Measurements from ENCODE around the gene CARMIL1.
"Not testable (repeated sequence)": the region's sequence is repeated elsewhere in the genome, so short reads cannot be mapped to it uniquely, and the experiment has no call there.

Gene CARMIL1

DNA sequence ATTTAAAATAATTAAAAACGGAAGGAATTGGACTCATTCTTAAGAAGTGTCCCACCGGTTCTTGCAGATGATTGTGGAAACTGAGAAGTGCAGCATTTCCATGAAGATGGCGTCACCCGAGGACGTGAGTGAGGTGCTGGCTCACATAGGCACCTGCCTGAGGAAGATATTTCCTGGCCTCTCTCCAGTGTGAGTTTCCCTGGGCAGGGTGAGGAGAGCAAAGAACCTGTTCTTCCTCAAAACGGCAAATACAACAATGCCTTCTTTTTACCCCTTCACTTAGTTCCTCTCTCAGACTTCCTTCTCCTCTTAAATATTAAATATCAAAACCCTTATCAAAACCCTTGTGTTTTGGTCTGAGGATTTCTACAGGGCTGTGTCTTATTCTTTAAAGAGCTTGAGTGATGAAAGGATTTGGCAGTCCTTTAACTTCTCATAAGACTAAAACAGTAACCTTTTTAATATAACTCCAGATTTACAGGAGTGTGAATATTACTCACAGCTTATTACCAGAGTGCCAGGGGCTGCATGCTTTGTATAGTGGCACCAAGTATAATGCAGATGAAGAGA, 156.3 kb downstream of the CARMIL1 start:
- H3K27me3 ChIP-seq (ENCODE audit: control insufficient read depth in 1 of 2, insufficient read depth in 2 of 2, low read length in 2 of 2): no peaks in the 10 kb centered on the region
- H3K9ac ChIP-seq (ENCODE audit: low read length): no peak overlapping the region

GRCh38 chr6:25436760-25437159, 157.6 kb downstream of the CARMIL1 start:
- H3K36me3 ChIP-seq (ENCODE audit: insufficient read depth, low read length): no peaks in the 10 kb centered on the region
- no peaks in the 10 kb centered on the region for H3K27me3 ChIP-seq (ENCODE audit: control insufficient read depth in 1 of 2, insufficient read depth in 2 of 2, low read length in 2 of 2)
- H3K27ac ChIP-seq (ENCODE audit: low read depth, low read length): no peak overlapping the region
- H3K4me1 ChIP-seq (ENCODE audit: insufficient read depth, low read length): no peaks in the 10 kb centered on the region
- no peak overlapping the region for H3K9ac ChIP-seq (ENCODE audit: low read length)
- H3K9me3 ChIP-seq (ENCODE audit: low read length): no peaks in the 10 kb centered on the region
- H3K4me3 ChIP-seq (ENCODE audit: low read depth in 1 of 2, low read length in 2 of 2): no peak overlapping the region

More for the DNA sequence above, 156.3 kb downstream of the CARMIL1 start:
- H3K9me3 ChIP-seq (ENCODE audit: low read length): no peaks in the 10 kb centered on the region
- H3K27ac ChIP-seq (ENCODE audit: low read depth, low read length): no peak overlapping the region
- H3K4me1 ChIP-seq (ENCODE audit: insufficient read depth, low read length): no peaks in the 10 kb centered on the region
- no peaks in the 10 kb centered on the region for H3K36me3 ChIP-seq (ENCODE audit: insufficient read depth, low read length)
- H3K4me3 ChIP-seq (ENCODE audit: low read depth in 1 of 2, low read length in 2 of 2): no peak overlapping the region

DNA sequence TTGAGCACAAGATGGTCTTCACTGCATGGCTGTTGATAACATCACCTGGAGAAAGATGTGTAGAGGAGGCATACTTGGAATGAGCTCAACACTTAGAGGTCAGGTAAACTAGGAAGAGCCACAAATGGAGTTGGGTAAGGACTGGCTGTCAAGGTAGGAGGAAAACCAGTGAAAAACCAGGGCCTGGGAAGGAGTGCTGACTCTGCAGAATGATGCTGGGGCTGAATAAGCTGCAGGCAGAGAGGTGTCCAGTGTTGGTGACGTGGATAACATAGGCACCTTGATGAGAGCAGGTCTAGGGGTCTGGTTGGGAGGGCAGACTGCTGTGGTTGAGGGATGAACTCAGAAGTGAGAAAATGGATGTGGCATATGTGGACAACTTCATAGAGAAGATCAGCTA, 160.2 kb downstream of the CARMIL1 start:
- Histone ChIP-seq H3K9me3 (ENCODE audit: low read length) (no peaks in the 10 kb centered on the region), H3K27ac (ENCODE audit: low read depth, low read length) (no peak overlapping the region), H3K27me3 (ENCODE audit: control insufficient read depth in 1 of 2, insufficient read depth in 2 of 2, low read length in 2 of 2) (no peaks in the 10 kb centered on the region), H3K36me3 (ENCODE audit: insufficient read depth, low read length) (no peaks in the 10 kb centered on the region), H3K4me1 (ENCODE audit: insufficient read depth, low read length) (no peaks in the 10 kb centered on the region), H3K4me3 (ENCODE audit: low read depth in 1 of 2, low read length in 2 of 2) (no peak overlapping the region), H3K9ac (ENCODE audit: low read length) (no peak overlapping the region)

DNA sequence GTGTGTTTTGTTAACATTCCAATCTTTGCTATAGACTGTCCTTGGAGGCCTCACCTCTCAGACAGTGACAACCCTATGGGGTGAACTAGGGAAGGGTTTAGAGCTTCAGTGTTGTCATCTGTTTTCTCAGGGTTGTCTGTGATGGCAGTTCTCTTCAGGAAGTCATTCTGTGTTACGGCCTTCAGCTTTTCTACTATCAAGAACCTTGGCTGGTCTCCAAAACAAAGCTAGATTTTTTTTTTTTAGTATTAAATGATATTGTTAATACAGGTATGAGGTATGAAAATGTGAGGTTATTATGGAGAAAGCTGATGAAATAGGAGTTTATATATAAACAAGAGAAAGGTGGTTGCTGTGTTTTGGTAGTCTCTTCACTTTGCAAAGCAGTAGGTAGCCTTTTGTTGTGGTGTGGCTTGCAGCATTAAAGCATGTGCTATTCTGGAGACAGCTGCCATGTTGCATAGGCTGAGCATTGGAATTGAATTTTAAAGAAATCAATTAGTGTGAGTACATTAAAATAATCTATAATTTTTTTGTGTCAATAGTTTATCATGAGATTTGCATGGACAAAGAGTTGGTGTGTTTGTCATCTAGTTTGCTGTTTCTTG, 162.6 kb downstream of the CARMIL1 start:
- Histone ChIP-seq H3K36me3 (ENCODE audit: insufficient read depth, low read length) (no peaks in the 10 kb centered on the region), H3K27me3 (ENCODE audit: control insufficient read depth in 1 of 2, insufficient read depth in 2 of 2, low read length in 2 of 2) (no peaks in the 10 kb centered on the region), H3K9me3 (ENCODE audit: low read length) (no peaks in the 10 kb centered on the region)

GRCh38 chr6:25442898-25443297, 163.7 kb downstream of the CARMIL1 start:
- H3K4me1 ChIP-seq (ENCODE audit: insufficient read depth, low read length): no peaks in the 10 kb centered on the region
- H3K9me3 ChIP-seq (ENCODE audit: low read length): no peaks in the 10 kb centered on the region
- no peaks in the 10 kb centered on the region for H3K27me3 ChIP-seq (ENCODE audit: control insufficient read depth in 1 of 2, insufficient read depth in 2 of 2, low read length in 2 of 2)
- no peaks in the 10 kb centered on the region for H3K36me3 ChIP-seq (ENCODE audit: insufficient read depth, low read length)
- no peak overlapping the region for H3K4me3 ChIP-seq (ENCODE audit: low read depth in 1 of 2, low read length in 2 of 2)
- no peak overlapping the region for H3K27ac ChIP-seq (ENCODE audit: low read depth, low read length)
- no peak overlapping the region for H3K9ac ChIP-seq (ENCODE audit: low read length)

More for the DNA sequence above, 162.6 kb downstream of the CARMIL1 start:
- Histone ChIP-seq H3K4me3 (ENCODE audit: low read depth in 1 of 2, low read length in 2 of 2) (no peak overlapping the region), H3K27ac (ENCODE audit: low read depth, low read length) (no peak overlapping the region), H3K4me1 (ENCODE audit: insufficient read depth, low read length) (no peaks in the 10 kb centered on the region), H3K9ac (ENCODE audit: low read length) (no peak overlapping the region)

DNA sequence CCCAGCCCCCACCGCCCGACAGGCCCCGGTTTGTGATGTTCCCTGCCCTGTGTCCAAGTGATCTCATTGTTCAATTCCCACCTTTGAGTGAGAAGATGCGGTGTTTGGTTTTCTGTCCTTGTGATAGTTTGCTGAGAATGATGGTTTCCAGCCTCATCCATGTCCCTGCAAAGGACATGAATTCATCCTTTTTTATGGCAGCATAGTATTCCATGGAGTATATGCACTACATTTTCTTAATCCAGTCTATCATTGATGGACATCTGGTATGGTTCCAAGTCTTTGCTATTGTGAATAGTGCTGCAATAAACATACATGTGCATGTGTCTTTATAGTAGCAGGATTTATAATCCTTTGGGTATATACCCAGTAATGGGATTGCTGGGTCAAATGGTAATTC, 165.3 kb downstream of the CARMIL1 start:
- H3K9ac ChIP-seq (ENCODE audit: low read length); H3K9me3 ChIP-seq (ENCODE audit: low read length); H3K36me3 ChIP-seq (ENCODE audit: insufficient read depth, low read length); H3K27me3 ChIP-seq (ENCODE audit: control insufficient read depth in 1 of 2, insufficient read depth in 2 of 2, low read length in 2 of 2); H3K4me3 ChIP-seq (ENCODE audit: low read depth in 1 of 2, low read length in 2 of 2); H3K4me1 ChIP-seq (ENCODE audit: insufficient read depth, low read length); H3K27ac ChIP-seq (ENCODE audit: low read depth, low read length): not testable (repeated sequence)

DNA sequence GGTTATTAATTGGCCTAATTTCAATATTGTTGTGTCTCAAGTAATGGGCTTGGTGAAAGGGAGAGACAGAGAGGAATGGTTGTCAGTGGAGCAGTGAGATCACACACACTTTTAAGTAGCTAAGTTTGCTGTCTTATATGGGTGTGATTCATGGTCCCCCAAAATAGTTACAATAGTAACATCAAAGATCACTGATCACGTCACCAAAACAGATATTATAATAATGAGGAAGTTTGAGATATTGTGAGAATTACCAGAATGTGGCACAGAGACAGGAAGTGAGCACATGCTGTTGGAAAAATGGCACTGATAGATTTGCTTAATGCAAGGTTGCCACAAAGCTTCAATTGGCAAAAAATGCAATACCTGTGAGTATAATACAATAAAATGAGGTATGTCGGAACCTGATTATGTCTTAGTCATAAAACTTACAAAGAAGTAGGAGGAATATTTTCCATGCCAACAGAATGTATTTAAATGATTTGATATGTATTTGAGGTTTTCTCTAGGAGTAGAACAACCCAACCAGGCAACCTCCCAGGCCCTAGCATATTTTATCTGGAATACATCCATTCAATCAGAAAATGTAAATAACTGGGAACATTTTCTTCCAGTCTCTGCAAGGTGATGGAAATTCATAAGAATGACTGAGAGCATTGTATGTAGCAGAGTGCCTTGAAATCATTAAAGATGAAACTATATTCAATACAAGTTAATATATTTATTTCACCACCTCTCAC, 167.8 kb downstream of the CARMIL1 start:
- H3K9me3 ChIP-seq (ENCODE audit: low read length): no peaks in the 10 kb centered on the region
- H3K9ac ChIP-seq (ENCODE audit: low read length): no peak overlapping the region
- H3K27me3 ChIP-seq (ENCODE audit: control insufficient read depth in 1 of 2, insufficient read depth in 2 of 2, low read length in 2 of 2): no peaks in the 10 kb centered on the region
- H3K4me3 ChIP-seq (ENCODE audit: low read depth in 1 of 2, low read length in 2 of 2): no peak overlapping the region
- H3K27ac ChIP-seq (ENCODE audit: low read depth, low read length): no peak overlapping the region
- no peaks in the 10 kb centered on the region for H3K4me1 ChIP-seq (ENCODE audit: insufficient read depth, low read length)
- H3K36me3 ChIP-seq (ENCODE audit: insufficient read depth, low read length): no peaks in the 10 kb centered on the region

DNA sequence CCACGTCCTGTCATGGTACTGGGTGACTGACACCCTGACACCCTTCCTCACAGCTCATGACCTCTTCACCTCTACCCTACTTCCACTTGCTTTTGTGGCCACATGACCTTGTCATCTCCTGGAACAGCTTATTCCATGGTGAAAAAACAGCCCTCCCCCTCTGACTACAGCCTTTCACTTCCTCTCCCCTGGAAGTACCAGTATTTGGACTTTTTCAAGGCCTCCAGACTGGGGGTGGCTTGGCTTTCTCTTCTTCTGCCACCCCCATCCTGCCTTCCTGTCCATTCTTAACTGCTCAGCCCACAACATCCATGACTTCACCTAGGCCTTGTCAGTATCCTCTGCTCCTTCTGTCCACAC, 168.4 kb downstream of the CARMIL1 start:
- Histone ChIP-seq H3K27ac (ENCODE audit: low read depth, low read length) (no peak overlapping the region), H3K27me3 (ENCODE audit: control insufficient read depth in 1 of 2, insufficient read depth in 2 of 2, low read length in 2 of 2) (no peaks in the 10 kb centered on the region), H3K9me3 (ENCODE audit: low read length) (no peaks in the 10 kb centered on the region), H3K9ac (ENCODE audit: low read length) (no peak overlapping the region), H3K36me3 (ENCODE audit: insufficient read depth, low read length) (no peaks in the 10 kb centered on the region), H3K4me3 (ENCODE audit: low read depth in 1 of 2, low read length in 2 of 2) (no peak overlapping the region), H3K4me1 (ENCODE audit: insufficient read depth, low read length) (no peaks in the 10 kb centered on the region)

DNA sequence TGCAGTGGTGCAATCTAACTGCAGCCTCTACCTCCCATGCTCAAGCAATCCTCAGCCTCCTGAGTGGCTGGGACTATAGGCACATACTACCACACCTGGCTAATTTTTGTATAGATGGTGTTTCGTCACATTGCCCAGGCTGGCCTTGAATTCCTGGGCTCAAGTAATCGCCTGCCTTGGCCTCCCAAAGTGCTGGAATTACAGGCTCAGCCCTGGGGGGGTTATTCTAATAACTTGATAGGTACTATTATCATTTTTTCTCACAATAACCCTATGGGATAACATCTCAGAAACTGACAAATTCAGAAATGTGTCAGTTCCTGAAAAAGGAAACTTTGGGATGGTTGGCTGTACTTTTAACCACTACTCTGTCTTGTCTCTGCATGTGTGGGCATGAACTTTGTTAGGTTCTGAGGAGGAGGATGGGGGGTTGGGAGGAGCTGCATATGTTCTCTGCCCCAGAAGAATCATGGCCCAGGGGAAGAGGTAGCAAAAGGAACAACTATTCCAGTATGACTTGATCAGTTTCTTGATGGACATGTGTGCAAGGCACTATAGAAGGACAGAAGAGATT, 169.9 kb downstream of the CARMIL1 start:
- Histone ChIP-seq H3K27ac (ENCODE audit: low read depth, low read length) (no peak overlapping the region), H3K4me3 (ENCODE audit: low read depth in 1 of 2, low read length in 2 of 2) (no peak overlapping the region), H3K9me3 (ENCODE audit: low read length) (no peaks in the 10 kb centered on the region), H3K36me3 (ENCODE audit: insufficient read depth, low read length) (no peaks in the 10 kb centered on the region), H3K9ac (ENCODE audit: low read length) (no peak overlapping the region), H3K4me1 (ENCODE audit: insufficient read depth, low read length) (no peaks in the 10 kb centered on the region), H3K27me3 (ENCODE audit: control insufficient read depth in 1 of 2, insufficient read depth in 2 of 2, low read length in 2 of 2) (no peaks in the 10 kb centered on the region)

- Histone ChIP-seq H3K36me3 (ENCODE audit: insufficient read depth, low read length) (no peaks in the 10 kb centered on the region), H3K9me3 (ENCODE audit: low read length) (no peaks in the 10 kb centered on the region), H3K9ac (ENCODE audit: low read length) (no peak overlapping the region), H3K4me1 (ENCODE audit: insufficient read depth, low read length) (no peaks in the 10 kb centered on the region), H3K4me3 (ENCODE audit: low read depth in 1 of 2, low read length in 2 of 2) (no peak overlapping the region), H3K27me3 (ENCODE audit: control insufficient read depth in 1 of 2, insufficient read depth in 2 of 2, low read length in 2 of 2) (no peaks in the 10 kb centered on the region), H3K27ac (ENCODE audit: low read depth, low read length) (no peak overlapping the region)
These were observed 170.6 kb downstream of the CARMIL1 start for GRCh38 chr6:25449774-25450173.

DNA sequence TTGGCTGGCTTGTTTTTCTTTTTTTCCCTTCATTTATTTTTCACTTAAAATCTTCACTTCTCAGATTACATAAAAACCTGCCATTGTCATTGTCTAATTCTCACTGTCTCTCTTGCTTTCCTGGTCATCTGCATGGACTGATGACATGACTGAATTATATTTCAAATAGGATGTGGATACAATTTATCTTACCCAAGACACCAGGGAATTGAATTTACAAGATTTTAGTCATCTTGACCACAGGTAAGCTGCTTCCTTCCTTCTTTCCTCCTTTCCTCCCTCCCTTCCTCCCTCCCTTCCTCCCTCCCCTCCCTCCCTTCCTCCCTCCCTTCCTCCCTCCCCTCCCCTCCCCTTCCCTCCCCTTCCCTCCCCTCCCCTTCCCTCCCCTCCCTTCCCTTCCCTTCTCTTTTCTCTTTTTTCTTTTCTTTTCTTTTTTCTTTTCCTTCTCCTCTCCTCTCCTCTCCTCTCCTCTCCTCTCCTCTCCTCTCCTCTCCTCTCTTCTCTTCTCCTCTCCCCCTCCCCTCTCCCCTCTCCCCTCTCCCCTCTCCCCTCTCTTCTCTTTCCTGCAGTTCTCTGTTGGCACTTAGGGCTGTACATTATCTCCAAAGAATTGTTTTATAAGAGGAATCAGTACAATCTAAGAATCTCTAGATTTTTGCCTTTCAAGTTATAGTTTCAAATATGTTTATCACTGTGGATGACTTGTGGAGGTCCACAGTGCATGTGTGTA, 171.5 kb downstream of the CARMIL1 start:
- H3K4me3 ChIP-seq (ENCODE audit: low read depth in 1 of 2, low read length in 2 of 2): no peak overlapping the region
- H3K27me3 ChIP-seq (ENCODE audit: control insufficient read depth in 1 of 2, insufficient read depth in 2 of 2, low read length in 2 of 2): no peaks in the 10 kb centered on the region
- no peaks in the 10 kb centered on the region for H3K36me3 ChIP-seq (ENCODE audit: insufficient read depth, low read length)
- no peaks in the 10 kb centered on the region for H3K4me1 ChIP-seq (ENCODE audit: insufficient read depth, low read length)
- H3K27ac ChIP-seq (ENCODE audit: low read depth, low read length): no peak overlapping the region
- H3K9me3 ChIP-seq (ENCODE audit: low read length): no peaks in the 10 kb centered on the region
- H3K9ac ChIP-seq (ENCODE audit: low read length): no peak overlapping the region
